Activated CD4-positive, alpha-beta T cell treated with anti-CD3 and anti-CD28 coated beads, Interleukin-2, amount 50 U/mL, for 4 hours (primary cell): ENCODE data around the gene DCTPP1.
"Not testable (repeated sequence)": the region's sequence is repeated elsewhere in the genome, so short reads cannot be mapped to it uniquely, and the experiment has no call there.

ENCODE experiments used
- DNase-seq, 2 experiments: peaks; one replicate each; pipeline ENCODE4 v3.0.0-alpha.2; 2020

Gene DCTPP1

GRCh38 chr16:30409125-30410060, 20.4 kb downstream of the DCTPP1 start:
- DNase-seq = peak; percentile 91 to 95

- no peak for DNase-seq
Measured at GRCh38 chr16:30407804-30408534, 21.9 kb downstream of the DCTPP1 start.

GRCh38 chr16:30407102-30407803, 22.6 kb downstream of the DCTPP1 start, which contains the start of gene ZNF771:
Gene ZNF771, plus strand, starts transcription at chr16:30407606. Its CDS starts 448 bp downstream, at chr16:30408054.
- DNase-seq = peak; percentile 79 to 80

GRCh38 chr16:30406795-30407101, 23.1 kb downstream of the DCTPP1 start:
- DNase-seq = no peak

- no peak for DNase-seq
Measured at GRCh38 chr16:30401768-30402425, 27.9 kb downstream of the DCTPP1 start.

GRCh38 chr16:30399435-30400186, 30.2 kb downstream of the DCTPP1 start:
- DNase-seq = no peak

GRCh38 chr16:30398661-30399434, 31.0 kb downstream of the DCTPP1 start:
- no peak for DNase-seq

- no peak for DNase-seq
Measured at GRCh38 chr16:30397776-30398660, 31.8 kb downstream of the DCTPP1 start.

- DNase-seq = no peak
Measured at GRCh38 chr16:30397056-30397455, 32.8 kb downstream of the DCTPP1 start.

- DNase-seq = not testable (repeated sequence)
Measured at GRCh38 chr16:30396627-30397026, 33.2 kb downstream of the DCTPP1 start.

- no peak for DNase-seq
Measured at GRCh38 chr16:30395992-30396585, 33.7 kb downstream of the DCTPP1 start.

- DNase-seq = peak in 1 of 2 experiments; percentile 30
Measured at GRCh38 chr16:30395155-30395991, 34.5 kb downstream of the DCTPP1 start, which contains the start of gene ZNF48. Gene ZNF48, plus strand, starts transcription at chr16:30395420. Its CDS starts 375 bp downstream, at chr16:30395795.

GRCh38 chr16:30394592-30395154, 35.2 kb downstream of the DCTPP1 start:
- DNase-seq = no peak

- DNase-seq = no peak
Measured at GRCh38 chr16:30383521-30383920, 46.3 kb downstream of the DCTPP1 start.

GRCh38 chr16:30382111-30382881, 47.5 kb downstream of the DCTPP1 start, which contains the start of gene SEPTIN1:
Gene SEPTIN1, minus strand, starts transcription at chr16:30382561. Its CDS starts 19 bp downstream, at chr16:30382542.
- DNase-seq = peak; percentile 67

GRCh38 chr16:30381291-30382041, 48.4 kb downstream of the DCTPP1 start:
- DNase-seq = peak in 1 of 2 experiments; percentile 34
